HepG2 (cell line): ENCODE measurements around the gene LILRB5. TPM values are rescaled to one million over a fixed set of nuclear protein-coding genes. Genes with fewer than 3 reads are reported as not detected.
A peak's percentile ranks its signal among the peaks of the same experiment; 100 is the strongest.

Experiments
- BRD4 ChIP-seq: sonication (generic); formaldehyde crosslinking; IDR thresholded peaks from 2 replicates; pipeline ENCODE4 v1.4.0; 2020; ENCODE audit warnings: missing genetic modification reagents
- GLI4 ChIP-seq: sonication (generic); formaldehyde crosslinking; IDR thresholded peaks from 2 replicates; pipeline ENCODE4 v1.5.1; 2020; ENCODE audit warnings: missing genetic modification reagents, mild to moderate bottlenecking, moderate library complexity, borderline replicate concordance
- POLR2A ChIP-seq, 2 experiments: IDR thresholded peaks; 2 replicates each; pipeline ENCODE4 v1.6.1; 2011; ENCODE audit warnings: low read depth in 2 of 2, low read length in 2 of 2, mild to moderate bottlenecking in 1 of 2, moderate library complexity in 1 of 2; ENCODE audit not compliant: insufficient read depth in 1 of 2
- SCMH1 ChIP-seq: sonication (generic); formaldehyde crosslinking; IDR thresholded peaks from 2 replicates; pipeline ENCODE4 v1.9.0; 2021; ENCODE audit warnings: missing genetic modification reagents, mild to moderate bottlenecking, borderline replicate concordance
- SYNCRIP ChIP-seq: fragments of 200-400 bp; formaldehyde crosslinking; IDR thresholded peaks from 2 replicates; pipeline ENCODE4 v1.6.1; 2018; ENCODE audit warnings: mild to moderate bottlenecking, low read depth, low read length; ENCODE audit not compliant: insufficient read depth
- ZNF337 ChIP-seq: sonication (generic); formaldehyde crosslinking; IDR thresholded peaks from 2 replicates; pipeline ENCODE4 v1.5.1; 2020; ENCODE audit warnings: missing genetic modification reagents, low read depth, mild to moderate bottlenecking, borderline replicate concordance
- polyA plus RNA-seq, 8 experiments: library from polyadenylated mRNA; depleted of rRNA in 3 of 8; stranded (reverse) in 7 of 8; unstranded in 1 of 8; fragments of >200 nt; fragmentation: Illumina TruSeq in 4 of 8; extraction: Trizol in 4 of 8; gene quantifications; 2 replicates each; pipeline versions ENCODE4 v1.2.1 to v1.2.3, GENCODE V29; 2011 to 2016; ENCODE audit warnings: low read depth in 4 of 8, missing spikeins in 1 of 8, mixed read lengths in 1 of 8; ENCODE audit not compliant: insufficient read depth in 1 of 8
- total RNA-seq, 5 experiments: library from RNA; depleted of rRNA; stranded (reverse); fragments of >200 nt; fragmentation: Illumina TruSeq; extraction: Trizol; gene quantifications; 2 replicates each; pipeline ENCODE4 v1.2.3, GENCODE V29; 2016; ENCODE audit warnings: low read depth in 1 of 5
- TF ChIP-seq, protein P1 (sequence below): sonication (generic); formaldehyde crosslinking; IDR thresholded peaks from 2 replicates; pipeline ENCODE4 v1.4.0; 2020; ENCODE audit warnings: mild to moderate bottlenecking, missing genetic modification reagents, borderline replicate concordance
- TF ChIP-seq, protein P2 (sequence below): sonication (generic); formaldehyde crosslinking; IDR thresholded peaks from 2 replicates; pipeline ENCODE4 v1.4.0; 2020; ENCODE audit warnings: missing genetic modification reagents
- TF ChIP-seq, protein P3 (sequence below): sonication (generic); formaldehyde crosslinking; IDR thresholded peaks from 2 replicates; pipeline ENCODE4 v1.4.0; 2020; ENCODE audit warnings: mild to moderate bottlenecking, missing genetic modification reagents
- TF ChIP-seq, protein P4 (sequence below): sonication (generic); formaldehyde crosslinking; IDR thresholded peaks from 2 replicates; pipeline ENCODE4 v1.8.1; 2023; ENCODE audit warnings: mild to moderate bottlenecking, missing genetic modification reagents

The LILRB5 gene
- total and polyA plus RNA-seq, 2 of the 13 experiments (the other 11 are each of a cell fraction or from before 2014, with no cell fraction given): not detected

DNA sequence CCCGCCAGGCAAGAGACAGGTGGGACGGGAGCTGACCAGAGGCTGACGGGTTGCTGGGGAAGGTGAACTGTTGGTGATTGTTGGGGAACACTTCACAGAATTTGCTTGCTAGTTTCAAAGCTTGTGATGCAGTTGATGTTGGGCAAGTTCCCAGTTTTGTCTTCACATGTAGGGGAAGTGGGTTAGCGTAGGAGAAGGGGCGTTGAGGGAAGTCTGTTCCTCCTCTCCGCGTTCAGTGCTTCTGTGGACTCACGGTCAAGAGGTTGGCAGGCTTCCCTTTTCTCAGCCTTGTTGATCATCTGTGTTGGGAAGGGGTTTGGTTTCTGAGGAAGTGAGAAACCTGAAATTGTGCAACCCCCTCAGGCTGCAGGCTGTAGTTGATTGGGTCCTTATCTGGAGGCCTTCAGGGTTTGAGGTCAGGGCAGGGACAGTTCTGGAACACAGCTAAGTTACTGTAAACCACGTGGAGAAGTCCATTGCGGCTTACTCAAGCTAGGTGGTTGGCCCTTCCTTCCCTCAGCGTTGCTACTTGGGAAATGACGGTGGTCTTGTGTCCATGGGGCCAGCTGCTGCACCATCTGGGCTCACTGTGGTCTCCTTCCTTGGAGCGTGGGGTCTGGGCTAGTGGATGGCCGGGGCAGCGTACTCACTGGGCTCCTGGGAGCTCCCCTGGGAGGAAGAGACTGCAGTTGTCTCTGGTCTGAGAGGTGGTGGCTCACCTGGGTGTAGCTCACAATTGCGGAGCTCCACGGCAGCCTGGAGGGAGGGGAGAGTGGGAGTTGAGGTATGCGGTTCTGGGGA, 48.9 kb downstream of the LILRB5 start (continued):
- TF ChIP-seq, protein P1, sequence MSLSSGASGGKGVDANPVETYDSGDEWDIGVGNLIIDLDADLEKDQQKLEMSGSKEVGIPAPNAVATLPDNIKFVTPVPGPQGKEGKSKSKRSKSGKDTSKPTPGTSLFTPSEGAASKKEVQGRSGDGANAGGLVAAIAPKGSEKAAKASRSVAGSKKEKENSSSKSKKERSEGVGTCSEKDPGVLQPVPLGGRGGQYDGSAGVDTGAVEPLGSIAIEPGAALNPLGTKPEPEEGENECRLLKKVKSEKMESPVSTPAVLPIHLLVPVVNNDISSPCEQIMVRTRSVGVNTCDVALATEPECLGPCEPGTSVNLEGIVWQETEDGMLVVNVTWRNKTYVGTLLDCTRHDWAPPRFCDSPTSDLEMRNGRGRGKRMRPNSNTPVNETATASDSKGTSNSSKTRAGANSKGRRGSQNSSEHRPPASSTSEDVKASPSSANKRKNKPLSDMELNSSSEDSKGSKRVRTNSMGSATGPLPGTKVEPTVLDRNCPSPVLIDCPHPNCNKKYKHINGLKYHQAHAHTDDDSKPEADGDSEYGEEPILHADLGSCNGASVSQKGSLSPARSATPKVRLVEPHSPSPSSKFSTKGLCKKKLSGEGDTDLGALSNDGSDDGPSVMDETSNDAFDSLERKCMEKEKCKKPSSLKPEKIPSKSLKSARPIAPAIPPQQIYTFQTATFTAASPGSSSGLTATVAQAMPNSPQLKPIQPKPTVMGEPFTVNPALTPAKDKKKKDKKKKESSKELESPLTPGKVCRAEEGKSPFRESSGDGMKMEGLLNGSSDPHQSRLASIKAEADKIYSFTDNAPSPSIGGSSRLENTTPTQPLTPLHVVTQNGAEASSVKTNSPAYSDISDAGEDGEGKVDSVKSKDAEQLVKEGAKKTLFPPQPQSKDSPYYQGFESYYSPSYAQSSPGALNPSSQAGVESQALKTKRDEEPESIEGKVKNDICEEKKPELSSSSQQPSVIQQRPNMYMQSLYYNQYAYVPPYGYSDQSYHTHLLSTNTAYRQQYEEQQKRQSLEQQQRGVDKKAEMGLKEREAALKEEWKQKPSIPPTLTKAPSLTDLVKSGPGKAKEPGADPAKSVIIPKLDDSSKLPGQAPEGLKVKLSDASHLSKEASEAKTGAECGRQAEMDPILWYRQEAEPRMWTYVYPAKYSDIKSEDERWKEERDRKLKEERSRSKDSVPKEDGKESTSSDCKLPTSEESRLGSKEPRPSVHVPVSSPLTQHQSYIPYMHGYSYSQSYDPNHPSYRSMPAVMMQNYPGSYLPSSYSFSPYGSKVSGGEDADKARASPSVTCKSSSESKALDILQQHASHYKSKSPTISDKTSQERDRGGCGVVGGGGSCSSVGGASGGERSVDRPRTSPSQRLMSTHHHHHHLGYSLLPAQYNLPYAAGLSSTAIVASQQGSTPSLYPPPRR (CRISPR knock-in tag): no peak
- TF ChIP-seq POLR2A (IDR thresholded peaks at IDR 0.05; ENCODE audit: insufficient read depth in 1 of 2, low read depth in 2 of 2, low read length in 2 of 2): peak; percentile 70 to 83
- TF ChIP-seq, protein P2, sequence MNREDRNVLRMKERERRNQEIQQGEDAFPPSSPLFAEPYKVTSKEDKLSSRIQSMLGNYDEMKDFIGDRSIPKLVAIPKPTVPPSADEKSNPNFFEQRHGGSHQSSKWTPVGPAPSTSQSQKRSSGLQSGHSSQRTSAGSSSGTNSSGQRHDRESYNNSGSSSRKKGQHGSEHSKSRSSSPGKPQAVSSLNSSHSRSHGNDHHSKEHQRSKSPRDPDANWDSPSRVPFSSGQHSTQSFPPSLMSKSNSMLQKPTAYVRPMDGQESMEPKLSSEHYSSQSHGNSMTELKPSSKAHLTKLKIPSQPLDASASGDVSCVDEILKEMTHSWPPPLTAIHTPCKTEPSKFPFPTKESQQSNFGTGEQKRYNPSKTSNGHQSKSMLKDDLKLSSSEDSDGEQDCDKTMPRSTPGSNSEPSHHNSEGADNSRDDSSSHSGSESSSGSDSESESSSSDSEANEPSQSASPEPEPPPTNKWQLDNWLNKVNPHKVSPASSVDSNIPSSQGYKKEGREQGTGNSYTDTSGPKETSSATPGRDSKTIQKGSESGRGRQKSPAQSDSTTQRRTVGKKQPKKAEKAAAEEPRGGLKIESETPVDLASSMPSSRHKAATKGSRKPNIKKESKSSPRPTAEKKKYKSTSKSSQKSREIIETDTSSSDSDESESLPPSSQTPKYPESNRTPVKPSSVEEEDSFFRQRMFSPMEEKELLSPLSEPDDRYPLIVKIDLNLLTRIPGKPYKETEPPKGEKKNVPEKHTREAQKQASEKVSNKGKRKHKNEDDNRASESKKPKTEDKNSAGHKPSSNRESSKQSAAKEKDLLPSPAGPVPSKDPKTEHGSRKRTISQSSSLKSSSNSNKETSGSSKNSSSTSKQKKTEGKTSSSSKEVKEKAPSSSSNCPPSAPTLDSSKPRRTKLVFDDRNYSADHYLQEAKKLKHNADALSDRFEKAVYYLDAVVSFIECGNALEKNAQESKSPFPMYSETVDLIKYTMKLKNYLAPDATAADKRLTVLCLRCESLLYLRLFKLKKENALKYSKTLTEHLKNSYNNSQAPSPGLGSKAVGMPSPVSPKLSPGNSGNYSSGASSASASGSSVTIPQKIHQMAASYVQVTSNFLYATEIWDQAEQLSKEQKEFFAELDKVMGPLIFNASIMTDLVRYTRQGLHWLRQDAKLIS: 0 out of 2 replicates have a peak, but pooled peaks have one; percentile 42
- TF ChIP-seq, protein P3, sequence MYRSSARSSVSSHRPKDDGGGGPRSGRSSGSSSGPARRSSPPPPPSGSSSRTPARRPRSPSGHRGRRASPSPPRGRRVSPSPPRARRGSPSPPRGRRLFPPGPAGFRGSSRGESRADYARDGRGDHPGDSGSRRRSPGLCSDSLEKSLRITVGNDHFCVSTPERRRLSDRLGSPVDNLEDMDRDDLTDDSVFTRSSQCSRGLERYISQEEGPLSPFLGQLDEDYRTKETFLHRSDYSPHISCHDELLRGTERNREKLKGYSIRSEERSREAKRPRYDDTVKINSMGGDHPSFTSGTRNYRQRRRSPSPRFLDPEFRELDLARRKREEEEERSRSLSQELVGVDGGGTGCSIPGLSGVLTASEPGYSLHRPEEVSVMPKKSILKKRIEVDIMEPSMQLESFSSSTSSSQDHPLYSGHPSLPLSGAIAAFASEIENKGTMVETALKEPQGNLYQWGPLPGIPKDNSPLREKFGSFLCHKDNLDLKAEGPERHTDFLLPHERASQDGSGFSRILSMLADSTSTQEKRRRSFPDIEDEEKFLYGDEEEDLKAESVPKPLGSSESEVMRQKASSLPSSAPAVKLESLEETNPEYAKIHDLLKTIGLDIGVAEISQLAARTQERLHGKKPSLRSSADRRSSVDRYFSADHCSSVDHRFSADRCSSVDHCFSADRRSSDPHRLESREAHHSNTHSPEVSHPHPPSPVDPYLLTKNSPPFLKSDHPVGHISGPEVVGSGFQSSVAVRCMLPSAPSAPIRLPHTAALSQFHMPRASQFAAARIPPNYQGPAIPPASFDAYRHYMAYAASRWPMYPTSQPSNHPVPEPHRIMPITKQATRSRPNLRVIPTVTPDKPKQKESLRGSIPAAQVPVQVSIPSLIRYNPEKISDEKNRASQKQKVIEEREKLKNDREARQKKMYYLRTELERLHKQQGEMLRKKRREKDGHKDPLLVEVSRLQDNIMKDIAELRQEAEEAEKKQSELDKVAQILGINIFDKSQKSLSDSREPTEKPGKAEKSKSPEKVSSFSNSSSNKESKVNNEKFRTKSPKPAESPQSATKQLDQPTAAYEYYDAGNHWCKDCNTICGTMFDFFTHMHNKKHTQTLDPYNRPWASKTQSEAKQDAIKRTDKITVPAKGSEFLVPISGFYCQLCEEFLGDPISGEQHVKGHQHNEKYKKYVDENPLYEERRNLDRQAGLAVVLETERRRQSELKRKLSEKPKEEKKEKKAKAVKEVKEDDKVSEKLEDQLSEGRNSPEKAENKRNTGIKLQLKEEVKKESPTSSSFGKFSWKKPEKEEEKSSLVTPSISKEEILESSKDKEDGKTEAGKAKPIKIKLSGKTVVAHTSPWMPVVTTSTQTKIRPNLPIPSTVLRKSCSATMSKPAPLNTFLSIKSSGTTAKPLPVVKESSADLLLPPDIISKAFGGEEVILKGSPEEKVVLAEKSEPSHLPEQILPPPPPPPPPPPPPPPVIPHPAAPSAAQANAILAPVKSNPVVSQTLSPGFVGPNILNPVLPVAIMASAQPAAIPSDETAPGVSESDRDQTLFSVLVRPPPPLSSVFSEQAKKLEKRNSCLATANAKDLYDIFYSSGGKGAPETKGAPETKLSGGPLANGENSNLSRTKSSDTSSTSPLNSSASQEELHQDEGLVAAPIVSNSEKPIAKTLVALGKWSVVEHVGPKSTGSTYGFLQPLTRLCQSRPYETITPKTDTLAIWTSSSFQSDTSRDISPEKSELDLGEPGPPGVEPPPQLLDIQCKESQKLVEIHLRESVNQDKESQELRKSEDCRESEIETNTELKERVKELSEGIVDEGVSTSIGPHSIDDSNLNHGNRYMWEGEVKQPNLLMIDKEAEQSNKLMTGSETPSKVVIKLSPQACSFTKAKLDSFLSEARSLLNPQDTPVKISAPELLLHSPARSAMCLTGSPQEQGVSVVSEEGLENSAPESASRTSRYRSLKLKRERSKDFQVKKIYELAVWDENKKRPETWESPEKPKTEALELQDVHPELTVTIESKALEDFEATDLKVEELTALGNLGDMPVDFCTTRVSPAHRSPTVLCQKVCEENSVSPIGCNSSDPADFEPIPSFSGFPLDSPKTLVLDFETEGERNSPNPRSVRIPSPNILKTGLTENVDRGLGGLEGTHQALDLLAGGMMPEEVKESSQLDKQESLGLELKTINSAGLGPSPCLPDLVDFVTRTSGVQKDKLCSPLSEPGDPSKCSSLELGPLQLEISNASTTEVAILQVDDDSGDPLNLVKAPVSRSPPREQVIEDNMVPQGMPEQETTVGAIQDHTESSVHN (CRISPR knock-in tag): no peak
- no peak for TF ChIP-seq ZNF337
- no peak for TF ChIP-seq GLI4
- TF ChIP-seq, protein P4, sequence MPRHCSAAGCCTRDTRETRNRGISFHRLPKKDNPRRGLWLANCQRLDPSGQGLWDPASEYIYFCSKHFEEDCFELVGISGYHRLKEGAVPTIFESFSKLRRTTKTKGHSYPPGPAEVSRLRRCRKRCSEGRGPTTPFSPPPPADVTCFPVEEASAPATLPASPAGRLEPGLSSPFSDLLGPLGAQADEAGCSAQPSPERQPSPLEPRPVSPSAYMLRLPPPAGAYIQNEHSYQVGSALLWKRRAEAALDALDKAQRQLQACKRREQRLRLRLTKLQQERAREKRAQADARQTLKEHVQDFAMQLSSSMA (CRISPR knock-in tag): no peak
- TF ChIP-seq SCMH1 (CRISPR knock-in tag): no peak
- no peak for TF ChIP-seq BRD4 (CRISPR knock-in tag)
- TF ChIP-seq SYNCRIP: no peak
